Neural crest cell (in vitro differentiated cells): ENCODE measurements around the gene ICAM1. TPM values are rescaled to one million over a fixed set of nuclear protein-coding genes. Genes with fewer than 3 reads are reported as not detected.
A peak's percentile ranks its signal among the peaks of the same experiment; 100 is the strongest.

ENCODE experiments used
- DNase-seq: peaks from one replicate; pipeline ENCODE4 v3.0.0; 2021; ENCODE audit warnings: low read depth, mixed read lengths, low spot score
- H3K27ac Mint-ChIP-seq: one replicate; pipeline ENCODE4 v1.8.0; 2021; ENCODE audit warnings: mild to moderate bottlenecking, mixed read lengths; ENCODE audit not compliant: unreplicated experiment
- H3K27me3 Mint-ChIP-seq: 2 replicates; pipeline ENCODE4 v1.8.0; 2021; ENCODE audit warnings: low read depth, mild to moderate bottlenecking, mixed read lengths
- H3K36me3 Mint-ChIP-seq: 2 replicates; pipeline ENCODE4 v1.8.0; 2021; ENCODE audit warnings: low read depth, mild to moderate bottlenecking, mixed read lengths
- H3K4me1 Mint-ChIP-seq: 2 replicates; pipeline ENCODE4 v1.8.0; 2021; ENCODE audit warnings: mixed read lengths
- H3K4me3 Mint-ChIP-seq: one replicate; pipeline ENCODE4 v1.8.0; 2021; ENCODE audit warnings: mild to moderate bottlenecking, mixed read lengths
- H3K9me3 Mint-ChIP-seq: 2 replicates; pipeline ENCODE4 v1.8.0; 2021; ENCODE audit warnings: mixed read lengths
- microRNA-seq: library from miRNA; unstranded; fragments of <30 nt; microRNA quantifications from one replicate; pipeline ENCODE4, GENCODE V29; 2020
- total RNA-seq: library from RNA; stranded (reverse); gene quantifications from 2 replicates; pipeline ENCODE4 v1.2.1, GENCODE V29; 2021
- TF ChIP-seq, protein P1 (sequence below): fragments of 200-600 bp; sonication (generic); conservative IDR thresholded peaks from 2 replicates; pipeline ENCODE4 v1.5.0; 2021; ENCODE audit warnings: antibody characterized with exemption, mild to moderate bottlenecking

ICAM1 gene
- total RNA-seq, 1 donor from 2014 or later: 0.23 TPM

DNA sequence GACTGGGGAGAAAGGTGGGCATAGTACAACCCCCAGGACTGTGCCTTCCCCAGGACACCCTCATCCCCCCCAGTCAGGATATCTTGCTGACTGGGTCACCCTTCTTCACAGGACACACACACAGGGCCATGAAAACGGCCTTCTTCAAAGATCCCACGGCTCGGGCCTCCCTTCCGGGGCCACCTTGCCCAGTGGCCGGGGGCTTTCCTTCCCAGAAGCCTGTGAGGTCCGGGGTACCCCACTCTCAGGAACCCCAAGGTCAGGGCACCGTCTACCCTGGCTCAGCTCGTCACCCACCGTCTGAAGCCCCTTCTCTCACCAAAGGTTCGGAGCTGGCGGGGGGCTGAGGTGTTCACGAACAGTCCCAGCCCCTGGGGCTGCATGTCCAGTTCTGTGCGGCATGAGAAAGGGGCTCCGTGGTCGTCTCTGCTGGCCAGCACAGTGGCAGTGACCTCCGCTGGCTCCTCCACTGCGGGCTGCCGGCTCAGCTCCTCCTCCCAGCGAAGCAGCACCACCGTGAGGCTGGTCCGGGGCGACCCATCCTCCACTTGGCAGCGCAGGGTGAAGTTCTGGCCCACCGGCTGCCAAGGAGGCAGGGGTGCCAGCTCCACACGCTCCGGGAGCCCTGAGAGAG lies 64.5 kb downstream of the ICAM1 start:
- H3K27me3 Mint-ChIP-seq: no peaks in the 10 kb centered on the region
- no peak for DNase-seq
- TF ChIP-seq, protein P1, sequence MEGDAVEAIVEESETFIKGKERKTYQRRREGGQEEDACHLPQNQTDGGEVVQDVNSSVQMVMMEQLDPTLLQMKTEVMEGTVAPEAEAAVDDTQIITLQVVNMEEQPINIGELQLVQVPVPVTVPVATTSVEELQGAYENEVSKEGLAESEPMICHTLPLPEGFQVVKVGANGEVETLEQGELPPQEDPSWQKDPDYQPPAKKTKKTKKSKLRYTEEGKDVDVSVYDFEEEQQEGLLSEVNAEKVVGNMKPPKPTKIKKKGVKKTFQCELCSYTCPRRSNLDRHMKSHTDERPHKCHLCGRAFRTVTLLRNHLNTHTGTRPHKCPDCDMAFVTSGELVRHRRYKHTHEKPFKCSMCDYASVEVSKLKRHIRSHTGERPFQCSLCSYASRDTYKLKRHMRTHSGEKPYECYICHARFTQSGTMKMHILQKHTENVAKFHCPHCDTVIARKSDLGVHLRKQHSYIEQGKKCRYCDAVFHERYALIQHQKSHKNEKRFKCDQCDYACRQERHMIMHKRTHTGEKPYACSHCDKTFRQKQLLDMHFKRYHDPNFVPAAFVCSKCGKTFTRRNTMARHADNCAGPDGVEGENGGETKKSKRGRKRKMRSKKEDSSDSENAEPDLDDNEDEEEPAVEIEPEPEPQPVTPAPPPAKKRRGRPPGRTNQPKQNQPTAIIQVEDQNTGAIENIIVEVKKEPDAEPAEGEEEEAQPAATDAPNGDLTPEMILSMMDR: no peak
- H3K27ac Mint-ChIP-seq: no peak overlapping the region
- H3K4me1 Mint-ChIP-seq: peaks cover 32% of the 10 kb centered on the region
- peak overlapping the region; percentile 99 for H3K4me3 Mint-ChIP-seq
- H3K36me3 Mint-ChIP-seq: no peaks in the 10 kb centered on the region
- no peaks in the 10 kb centered on the region for H3K9me3 Mint-ChIP-seq

Small RNA genes within 50 kb of the gene (microRNA-seq; reads per million reads assigned to microRNA genes)
- not detected for gene MIR4322

Other genes starting within 250 kb of the ICAM1 start
- gene SHFL, start 184.8 kb upstream of the ICAM1 start, total RNA-seq: 0.89 and 0.93 TPM in 2 replicates
- gene ANGPTL6, start 168.4 kb upstream of the ICAM1 start, total RNA-seq: not detected in 2 replicates
- gene PPAN, start 164.8 kb upstream of the ICAM1 start, total RNA-seq: 77.8 and 84.5 TPM in 2 replicates
- 25.9 and 26.9 TPM in 2 replicates for gene P2RY11, start 159.4 kb upstream of the ICAM1 start, total RNA-seq
- gene EIF3G, start 151.2 kb upstream of the ICAM1 start, total RNA-seq: 210 and 224 TPM in 2 replicates
- 288 and 333 TPM in 2 replicates for gene DNMT1, start 76.2 kb upstream of the ICAM1 start, total RNA-seq
- 24.8 and 26.3 TPM in 2 replicates for gene S1PR2, start 39.8 kb upstream of the ICAM1 start, total RNA-seq
- gene MRPL4, start 18.9 kb upstream of the ICAM1 start, total RNA-seq: 75.4 and 75.6 TPM in 2 replicates
- not detected in 2 replicates for gene ICAM4, start 15.8 kb downstream of the ICAM1 start, total RNA-seq
- gene ICAM5, start 18.8 kb downstream of the ICAM1 start, total RNA-seq: not detected in 2 replicates
- 10.4 and 11.3 TPM in 2 replicates for gene ZGLP1, start 38.7 kb downstream of the ICAM1 start, total RNA-seq
- 20.0 and 22.5 TPM in 2 replicates for gene FDX2, start 44.9 kb downstream of the ICAM1 start, total RNA-seq
- 75.9 and 78.2 TPM in 2 replicates for gene RAVER1, start 62.4 kb downstream of the ICAM1 start, total RNA-seq
- 9.7 and 10.0 TPM in 2 replicates for gene ICAM3, start 68.5 kb downstream of the ICAM1 start, total RNA-seq
- gene TYK2, start 109.5 kb downstream of the ICAM1 start, total RNA-seq: 100 and 103 TPM in 2 replicates
- 164 TPM in 2 replicates for gene CDC37, start 132.4 kb downstream of the ICAM1 start, total RNA-seq
- gene PDE4A, start 149.4 kb downstream of the ICAM1 start, total RNA-seq: 1.5 and 2.1 TPM in 2 replicates
- gene KEAP1, start 232.2 kb downstream of the ICAM1 start, total RNA-seq: 79.7 and 82.5 TPM in 2 replicates
- gene S1PR5, start 246.3 kb downstream of the ICAM1 start, total RNA-seq: 0.79 and 1.1 TPM in 2 replicates